Karpas-422 (cell line): ENCODE results near the gene SLC24A3. TPM values are rescaled to one million over a fixed set of nuclear protein-coding genes. Genes with fewer than 3 reads are reported as not detected.

Experiments
- DNase-seq: peaks from one replicate; pipeline ENCODE4 v3.0.0-alpha.2; 2015
- H2AFZ ChIP-seq: fragments of 200-600 bp; sonication (generic); 2 replicates; pipeline ENCODE4 v1.6.1; 2014; ENCODE audit warnings: antibody characterized with exemption, low read length, mixed read lengths
- H3K27ac ChIP-seq: fragments of 200-600 bp; sonication (generic); 2 replicates; pipeline ENCODE4 v1.5.1; 2014; ENCODE audit warnings: mild to moderate bottlenecking, low read length, moderate library complexity
- H3K27me3 ChIP-seq: fragments of 200-600 bp; sonication (generic); 2 replicates; pipeline ENCODE4 v1.6.1; 2014; ENCODE audit warnings: low read length, mixed read lengths
- H3K36me3 ChIP-seq: fragments of 200-600 bp; sonication (generic); 2 replicates; pipeline ENCODE4 v1.6.1; 2014; ENCODE audit warnings: low read length, mixed read lengths; ENCODE audit not compliant: insufficient read depth
- H3K4me1 ChIP-seq: fragments of 200-600 bp; sonication (generic); 2 replicates; pipeline ENCODE4 v1.6.1; 2014; ENCODE audit warnings: mild to moderate bottlenecking, low read length, mixed read lengths
- H3K4me2 ChIP-seq: fragments of 200-600 bp; sonication (generic); 2 replicates; pipeline ENCODE4 v1.6.1; 2014; ENCODE audit warnings: low read length, low read depth, mild to moderate bottlenecking; ENCODE audit not compliant: poor library complexity, severe bottlenecking
- H3K4me3 ChIP-seq: fragments of 200-600 bp; sonication (generic); 2 replicates; pipeline ENCODE4 v1.5.1; 2014; ENCODE audit warnings: mild to moderate bottlenecking, antibody characterized with exemption, low read length, mixed read lengths
- H3K79me2 ChIP-seq: fragments of 200-600 bp; sonication (generic); 2 replicates; pipeline ENCODE4 v1.6.1; 2014; ENCODE audit warnings: mild to moderate bottlenecking, low read length, mixed read lengths
- H3K9ac ChIP-seq: fragments of 200-600 bp; sonication (generic); 2 replicates; pipeline ENCODE4 v1.6.0; 2014; ENCODE audit warnings: low read length
- H3K9me2 ChIP-seq: fragments of 200-600 bp; sonication (generic), shearing (Covaris generic); replicated peaks from 2 replicates; pipeline ENCODE4 v1.6.0; 2014; ENCODE audit warnings: mild to moderate bottlenecking, low read length, moderate library complexity; ENCODE audit not compliant: insufficient read depth
- H3K9me3 ChIP-seq: fragments of 300-700, 200-600 bp; sonication (generic); 2 replicates; pipeline ENCODE4 v1.6.1; 2014; ENCODE audit warnings: low read length, mixed read lengths
- H4K20me1 ChIP-seq: fragments of 200-600 bp; sonication (generic); 2 replicates; pipeline ENCODE4 v1.6.1; 2014; ENCODE audit warnings: mild to moderate bottlenecking, antibody characterized with exemption, low read length, low read depth; ENCODE audit not compliant: insufficient read depth
- total RNA-seq: library from RNA; depleted of rRNA; stranded (reverse); fragments of >200 nt; shearing (Covaris generic); gene quantifications from 2 replicates; pipeline ENCODE4 v1.2.3, GENCODE V29; 2014; ENCODE audit warnings: low replicate concordance

The SLC24A3 gene
- total RNA-seq, 1 experiment from 2014 or later: not detected

DNA sequence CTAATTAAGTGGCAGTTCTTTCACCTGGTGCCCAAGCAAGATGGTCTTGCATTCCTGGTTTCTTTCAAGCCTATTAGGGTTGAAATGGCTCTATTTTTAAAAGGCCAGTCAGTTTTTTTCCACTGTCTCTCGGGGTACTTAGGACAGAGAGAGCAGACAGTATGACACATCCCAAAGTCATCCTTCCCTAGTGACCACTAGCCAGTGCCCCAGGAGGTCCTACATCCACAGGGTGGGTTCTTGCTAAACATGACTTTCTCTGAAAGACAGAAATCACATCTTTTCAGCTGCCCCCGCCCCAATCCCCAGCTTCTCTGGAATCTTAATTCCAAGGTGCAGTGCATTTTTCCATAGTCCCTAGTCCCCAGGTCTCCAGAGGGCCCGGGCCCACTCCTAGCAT is 192.4 kb downstream of the SLC24A3 start:
- Histone ChIP-seq H3K27ac (no peak overlapping the region), H3K27me3 (no peaks in the 10 kb centered on the region), H3K4me3 (no peak overlapping the region), H3K9ac (no peak overlapping the region), H3K4me1 (no peaks in the 10 kb centered on the region), H4K20me1 (no peaks in the 10 kb centered on the region), H3K9me2 (no peaks in the 10 kb centered on the region), H3K9me3 (no peaks in the 10 kb centered on the region), H3K79me2 (no peaks in the 10 kb centered on the region), H3K4me2 (no peak overlapping the region), H2AFZ (no peak overlapping the region), H3K36me3 (no peaks in the 10 kb centered on the region)
- no peak for DNase-seq

DNA sequence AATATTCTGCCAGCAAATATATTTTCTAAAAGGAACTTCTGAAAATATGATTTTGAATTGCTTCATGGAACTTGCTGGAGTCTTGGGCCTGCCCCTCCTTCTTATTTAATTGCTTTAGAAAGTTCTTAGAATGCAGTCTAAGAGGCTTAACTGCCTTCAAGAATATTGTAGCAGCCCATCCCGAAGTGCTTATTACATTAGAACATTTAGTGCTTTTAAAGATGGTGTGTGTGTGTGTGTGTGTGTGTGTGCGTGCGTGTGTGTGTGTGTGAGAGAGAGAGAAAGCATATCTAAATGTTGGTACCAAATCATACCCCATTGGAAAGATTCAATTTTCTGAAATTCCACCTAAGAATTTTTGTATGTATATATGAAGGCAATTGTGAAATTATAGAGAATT is 193.5 kb downstream of the SLC24A3 start:
- no peak for DNase-seq
- Histone ChIP-seq H3K9me2 (no peaks in the 10 kb centered on the region), H3K27me3 (no peaks in the 10 kb centered on the region), H3K79me2 (no peaks in the 10 kb centered on the region), H3K4me2 (no peak overlapping the region), H3K9ac (no peak overlapping the region), H2AFZ (no peak overlapping the region), H4K20me1 (no peaks in the 10 kb centered on the region), H3K36me3 (no peaks in the 10 kb centered on the region), H3K4me3 (no peak overlapping the region), H3K9me3 (no peaks in the 10 kb centered on the region), H3K4me1 (no peaks in the 10 kb centered on the region), H3K27ac (no peak overlapping the region)

DNA sequence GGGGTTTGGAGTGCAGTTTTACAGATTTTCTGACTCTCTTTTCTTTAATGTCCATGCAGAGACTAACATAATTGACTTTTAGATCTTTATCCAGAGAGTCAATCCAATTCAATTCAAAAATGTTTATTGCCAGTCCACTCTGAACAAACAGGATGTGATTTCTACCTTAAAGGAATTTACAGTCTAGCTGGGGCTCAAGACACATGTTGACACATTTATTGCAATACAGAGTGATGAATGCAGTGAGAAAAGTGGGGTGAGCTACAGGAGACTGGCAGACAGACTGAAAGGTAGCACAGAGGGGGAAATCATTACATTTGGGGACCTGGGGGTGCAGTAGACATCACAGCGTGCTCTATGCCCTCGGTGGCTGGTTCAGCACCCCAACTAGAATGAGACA is 193.9 kb downstream of the SLC24A3 start:
- DNase-seq: no peak
- Histone ChIP-seq H3K9me3 (no peaks in the 10 kb centered on the region), H3K36me3 (no peaks in the 10 kb centered on the region), H3K4me2 (no peak overlapping the region), H3K27me3 (no peaks in the 10 kb centered on the region), H3K4me1 (no peaks in the 10 kb centered on the region), H3K4me3 (no peak overlapping the region), H3K27ac (no peak overlapping the region), H3K9me2 (no peaks in the 10 kb centered on the region), H3K79me2 (no peaks in the 10 kb centered on the region), H4K20me1 (no peaks in the 10 kb centered on the region), H2AFZ (no peak overlapping the region), H3K9ac (no peak overlapping the region)

DNA sequence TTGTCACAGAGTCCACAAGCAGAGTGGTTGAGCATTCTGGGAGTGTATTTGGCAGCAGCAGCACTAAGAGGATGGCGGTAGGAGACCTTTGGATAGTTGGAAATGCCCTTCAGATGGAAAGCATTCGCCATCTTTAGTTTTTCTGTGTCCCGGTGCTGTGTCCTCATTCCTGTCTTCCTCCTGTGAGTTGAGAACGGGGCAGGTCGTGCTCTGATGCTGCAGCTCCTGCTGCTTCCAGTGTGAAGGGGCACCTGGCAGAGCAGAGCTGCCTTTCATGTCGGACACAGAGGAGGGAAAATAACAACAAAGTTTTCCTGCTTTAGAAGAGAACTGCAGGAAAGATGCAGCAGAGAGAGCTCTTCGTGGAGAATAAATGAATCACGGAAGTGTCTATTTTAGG is 194.8 kb downstream of the SLC24A3 start:
- H3K4me1 ChIP-seq: no peaks in the 10 kb centered on the region

DNA sequence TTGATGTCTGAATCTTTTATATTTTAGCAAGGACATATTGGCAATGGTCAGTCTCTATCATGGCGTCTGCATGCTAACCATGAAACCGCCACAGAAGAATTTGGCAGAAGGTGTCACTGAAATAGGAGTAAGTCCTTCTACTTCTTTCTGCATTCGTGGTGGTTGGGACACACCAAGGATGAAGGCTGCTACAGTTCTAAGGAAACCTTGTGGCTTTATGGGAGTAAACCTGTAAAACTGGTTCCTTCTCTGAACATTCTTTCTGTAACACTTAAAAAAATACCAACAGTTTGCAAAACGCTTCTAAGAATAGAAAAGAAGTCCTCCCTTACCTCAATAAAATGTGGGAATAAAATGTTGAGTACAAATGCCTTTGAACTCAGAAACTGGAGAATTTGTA is 195.3 kb downstream of the SLC24A3 start:
- H3K4me1 ChIP-seq: no peaks in the 10 kb centered on the region
- H3K27me3 ChIP-seq: no peaks in the 10 kb centered on the region
- H4K20me1 ChIP-seq: no peaks in the 10 kb centered on the region
- no peaks in the 10 kb centered on the region for H3K9me3 ChIP-seq
- H3K9me2 ChIP-seq: no peaks in the 10 kb centered on the region
- no peak overlapping the region for H3K4me3 ChIP-seq
- H3K9ac ChIP-seq: no peak overlapping the region
- no peak overlapping the region for H2AFZ ChIP-seq
- H3K4me2 ChIP-seq: no peak overlapping the region
- H3K27ac ChIP-seq: no peak overlapping the region
- H3K36me3 ChIP-seq: no peaks in the 10 kb centered on the region
- DNase-seq: no peak
- no peaks in the 10 kb centered on the region for H3K79me2 ChIP-seq

More for the DNA sequence above, 194.8 kb downstream of the SLC24A3 start:
- no peak overlapping the region for H3K9ac ChIP-seq
- no peaks in the 10 kb centered on the region for H3K9me2 ChIP-seq
- H3K4me2 ChIP-seq: no peak overlapping the region
- H4K20me1 ChIP-seq: no peaks in the 10 kb centered on the region
- H3K4me3 ChIP-seq: no peak overlapping the region
- H3K79me2 ChIP-seq: no peaks in the 10 kb centered on the region
- no peak overlapping the region for H3K27ac ChIP-seq
- no peaks in the 10 kb centered on the region for H3K36me3 ChIP-seq
- DNase-seq: no peak
- H3K9me3 ChIP-seq: no peaks in the 10 kb centered on the region
- no peak overlapping the region for H2AFZ ChIP-seq
- H3K27me3 ChIP-seq: no peaks in the 10 kb centered on the region

DNA sequence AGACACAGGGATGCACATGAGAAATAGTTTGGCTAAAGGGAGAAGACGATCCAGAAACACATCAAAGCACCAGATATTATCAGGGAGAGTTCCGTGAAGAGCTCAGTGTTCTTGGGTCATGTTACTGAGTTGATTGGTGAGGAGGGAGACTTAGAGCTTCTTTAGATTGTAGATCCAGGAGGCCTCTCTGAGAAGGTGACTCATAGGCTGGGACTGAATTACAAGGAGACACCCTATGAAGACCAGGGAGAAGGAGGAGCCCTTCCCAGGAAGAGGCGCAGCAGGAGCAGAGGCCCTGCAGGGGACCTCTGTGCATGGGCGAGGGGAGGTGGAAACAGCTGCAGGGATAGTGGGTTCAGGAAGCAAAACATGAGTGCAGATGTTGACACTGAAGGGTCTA is 196.5 kb downstream of the SLC24A3 start:
- H3K9me2 ChIP-seq: no peaks in the 10 kb centered on the region
- H3K27ac ChIP-seq: no peak overlapping the region
- no peaks in the 10 kb centered on the region for H3K27me3 ChIP-seq
- no peaks in the 10 kb centered on the region for H3K79me2 ChIP-seq
- H4K20me1 ChIP-seq: no peaks in the 10 kb centered on the region
- no peak overlapping the region for H2AFZ ChIP-seq
- no peaks in the 10 kb centered on the region for H3K36me3 ChIP-seq
- no peak overlapping the region for H3K4me3 ChIP-seq
- H3K4me1 ChIP-seq: no peaks in the 10 kb centered on the region
- no peak overlapping the region for H3K4me2 ChIP-seq
- H3K9ac ChIP-seq: no peak overlapping the region
- H3K9me3 ChIP-seq: no peaks in the 10 kb centered on the region
- DNase-seq: no peak

DNA sequence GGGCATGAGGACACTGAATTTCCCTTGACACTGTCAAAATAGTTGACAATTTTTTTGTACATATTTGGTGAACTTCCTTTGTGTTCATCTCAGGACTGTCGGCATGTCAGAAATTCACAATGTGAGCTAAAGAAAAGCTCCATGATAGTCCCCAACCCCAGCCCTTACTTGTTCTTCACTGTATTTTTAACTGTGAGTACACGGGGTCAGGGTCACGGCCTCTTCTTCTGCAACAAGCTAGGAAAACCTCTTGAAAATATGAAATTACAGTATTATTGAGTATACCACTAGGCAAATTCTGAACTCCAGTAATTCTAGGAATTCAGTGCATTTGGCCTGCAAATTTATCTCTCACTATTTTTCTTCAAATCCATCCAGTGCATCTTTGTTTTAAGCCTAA is 199.4 kb downstream of the SLC24A3 start:
- Histone ChIP-seq H3K9me3 (no peaks in the 10 kb centered on the region), H3K27me3 (no peaks in the 10 kb centered on the region)

DNA sequence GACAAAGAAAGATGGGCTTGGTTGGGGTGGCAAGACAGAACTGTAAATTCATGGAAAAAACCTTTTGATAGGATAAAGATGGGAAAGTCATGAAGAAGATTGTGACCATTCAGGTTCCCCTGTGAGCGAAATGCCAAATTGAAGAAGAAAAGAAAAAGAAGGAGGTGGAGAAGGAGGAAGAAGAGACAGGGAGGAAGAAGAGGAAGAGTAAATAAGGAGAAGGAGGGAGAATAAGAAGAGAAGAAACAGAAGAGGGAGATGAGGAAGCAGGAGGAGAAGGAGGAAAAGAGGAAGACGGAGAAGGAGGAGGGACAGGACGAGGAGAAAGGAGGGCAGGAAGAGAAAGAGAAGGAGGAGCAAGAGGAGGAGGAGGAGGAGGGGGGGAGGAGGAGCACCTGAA is 199.8 kb downstream of the SLC24A3 start:
- Histone ChIP-seq H3K4me1 (no peaks in the 10 kb centered on the region), H3K27ac (no peak overlapping the region)
- DNase-seq: no peak

More for the DNA sequence above, 199.4 kb downstream of the SLC24A3 start:
- Histone ChIP-seq H3K4me3 (no peak overlapping the region), H3K9ac (no peak overlapping the region), H2AFZ (no peak overlapping the region), H3K36me3 (no peaks in the 10 kb centered on the region), H3K9me2 (no peaks in the 10 kb centered on the region), H3K79me2 (no peaks in the 10 kb centered on the region), H3K27ac (no peak overlapping the region), H3K4me2 (no peak overlapping the region), H4K20me1 (no peaks in the 10 kb centered on the region), H3K4me1 (no peaks in the 10 kb centered on the region)
- no peak for DNase-seq

DNA sequence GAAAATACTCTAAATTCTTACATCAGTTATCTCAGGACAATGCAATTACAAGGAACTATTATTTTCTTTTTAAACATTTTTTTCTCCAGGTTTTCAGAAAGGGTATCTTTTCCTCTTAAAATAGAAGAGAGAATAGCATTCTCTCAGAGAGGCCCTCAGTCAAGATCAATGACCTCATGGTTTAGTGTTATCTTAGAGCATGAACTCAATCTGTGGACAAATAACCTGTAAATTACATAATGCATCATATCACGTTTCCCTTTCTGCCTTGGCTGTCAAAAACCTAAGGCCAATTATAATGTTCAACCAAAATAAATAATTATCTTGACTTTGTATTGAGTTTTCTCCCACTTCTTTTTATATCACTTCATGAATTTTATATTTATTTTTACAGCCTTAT is 202.2 kb downstream of the SLC24A3 start:
- H3K4me2 ChIP-seq: no peak overlapping the region
- no peaks in the 10 kb centered on the region for H3K4me1 ChIP-seq
- no peaks in the 10 kb centered on the region for H3K79me2 ChIP-seq
- no peak overlapping the region for H3K9ac ChIP-seq
- H3K27me3 ChIP-seq: no peaks in the 10 kb centered on the region
- H3K9me2 ChIP-seq: no peaks in the 10 kb centered on the region
- H3K36me3 ChIP-seq: no peaks in the 10 kb centered on the region
- H2AFZ ChIP-seq: no peak overlapping the region
- no peak overlapping the region for H3K27ac ChIP-seq
- no peaks in the 10 kb centered on the region for H4K20me1 ChIP-seq
- no peak overlapping the region for H3K4me3 ChIP-seq
- H3K9me3 ChIP-seq: no peaks in the 10 kb centered on the region
- DNase-seq: no peak

More for the DNA sequence above, 199.8 kb downstream of the SLC24A3 start:
- H3K9me2 ChIP-seq: no peaks in the 10 kb centered on the region
- H2AFZ ChIP-seq: no peak overlapping the region
- H3K9me3 ChIP-seq: no peaks in the 10 kb centered on the region
- no peaks in the 10 kb centered on the region for H3K36me3 ChIP-seq
- no peaks in the 10 kb centered on the region for H4K20me1 ChIP-seq
- H3K4me3 ChIP-seq: no peak overlapping the region
- no peaks in the 10 kb centered on the region for H3K27me3 ChIP-seq
- H3K79me2 ChIP-seq: no peaks in the 10 kb centered on the region
- no peak overlapping the region for H3K9ac ChIP-seq
- H3K4me2 ChIP-seq: no peak overlapping the region
